Measurements from ENCODE around the gene SNHG17. TPM values are rescaled to one million over a fixed set of nuclear protein-coding genes. Genes with fewer than 3 reads are reported as not detected.

SNHG17 gene
- total RNA-seq, 2 donors from 2014 or later: 36.7 to 45.9 TPM

- no peak overlapping the region for H3K27ac Mint-ChIP-seq
- Histone ChIP-seq H3K27ac (ENCODE audit: low read depth, low read length) (no peak overlapping the region), H3K27me3 (ENCODE audit: control insufficient read depth, insufficient read depth, low read length, poor library complexity, severe bottlenecking) (no peaks in the 10 kb centered on the region), H3K9ac (ENCODE audit: extremely low read depth, low read length, poor library complexity, severe bottlenecking) (no peak overlapping the region), H3K4me3 (ENCODE audit: low read length) (no peak overlapping the region), H3K4me1 (ENCODE audit: control insufficient read depth, insufficient read depth, low read length) (no peaks in the 10 kb centered on the region), H3K9me3 (ENCODE audit: control insufficient read depth, low read length) (peaks cover 20% of the 10 kb centered on the region), H3K36me3 (ENCODE audit: control insufficient read depth, insufficient read depth, low read length) (no peaks in the 10 kb centered on the region)
- WGBS, 2 experiments (ENCODE audit: insufficient coverage in 1 of 2, insufficient read length in 1 of 2): 73 to 77% methylated on average over 3 to 4 of the region's 4 CpGs
- H3K4me1 Mint-ChIP-seq: peaks cover 2% of the 10 kb centered on the region
- no peak overlapping the region for H3K4me3 Mint-ChIP-seq
- peak; percentile 47 for TF ChIP-seq CTCF (conservative IDR thresholded peaks at IDR 0.05)
- DNase-seq: no peak
- H3K36me3 Mint-ChIP-seq (ENCODE audit: low read depth): no peaks in the 10 kb centered on the region
- no peaks in the 10 kb centered on the region for H3K9me3 Mint-ChIP-seq
- peaks cover 3% of the 10 kb centered on the region for H3K27me3 Mint-ChIP-seq (ENCODE audit: insufficient read depth)
These were observed 47.2 kb downstream of the SNHG17 start for GRCh38 chr20:38387953-38388352.

GRCh38 chr20:38386851-38387250, 48.3 kb downstream of the SNHG17 start:
- no peak overlapping the region for H3K27ac ChIP-seq (ENCODE audit: low read depth, low read length)

GRCh38 chr20:38386004-38386403, 49.1 kb downstream of the SNHG17 start:
- Mint-ChIP-seq H3K4me3 (no peak overlapping the region), H3K27ac (no peak overlapping the region), H3K36me3 (ENCODE audit: low read depth) (no peaks in the 10 kb centered on the region), H3K9me3 (no peaks in the 10 kb centered on the region), H3K27me3 (ENCODE audit: insufficient read depth) (peaks cover 3% of the 10 kb centered on the region), H3K4me1 (peaks cover 6% of the 10 kb centered on the region)
- TF ChIP-seq CTCF (conservative IDR thresholded peaks at IDR 0.05): no peak
- DNase-seq: no peak
- Histone ChIP-seq H3K9me3 (ENCODE audit: control insufficient read depth, low read length) (peaks cover 13% of the 10 kb centered on the region), H3K36me3 (ENCODE audit: control insufficient read depth, insufficient read depth, low read length) (no peaks in the 10 kb centered on the region), H3K9ac (ENCODE audit: extremely low read depth, low read length, poor library complexity, severe bottlenecking) (no peak overlapping the region), H3K27ac (ENCODE audit: low read depth, low read length) (no peak overlapping the region), H3K4me1 (ENCODE audit: control insufficient read depth, insufficient read depth, low read length) (no peaks in the 10 kb centered on the region), H3K4me3 (ENCODE audit: low read length) (no peak overlapping the region), H3K27me3 (ENCODE audit: control insufficient read depth, insufficient read depth, low read length, poor library complexity, severe bottlenecking) (no peaks in the 10 kb centered on the region)
- 93 to 97% methylated on average over 8 of the region's 8 CpGs for WGBS, 2 experiments (ENCODE audit: insufficient coverage in 1 of 2, insufficient read length in 1 of 2)

More at GRCh38 chr20:38386851-38387250, 48.3 kb downstream of the SNHG17 start:
- H3K4me1 Mint-ChIP-seq: peaks cover 6% of the 10 kb centered on the region
- H3K9ac ChIP-seq (ENCODE audit: extremely low read depth, low read length, poor library complexity, severe bottlenecking): no peak overlapping the region
- H3K4me1 ChIP-seq (ENCODE audit: control insufficient read depth, insufficient read depth, low read length): no peaks in the 10 kb centered on the region
- H3K27me3 Mint-ChIP-seq (ENCODE audit: insufficient read depth): peaks cover 3% of the 10 kb centered on the region
- DNase-seq: no peak
- H3K27ac Mint-ChIP-seq: no peak overlapping the region
- no peak overlapping the region for H3K4me3 Mint-ChIP-seq
- peaks cover 19% of the 10 kb centered on the region for H3K9me3 ChIP-seq (ENCODE audit: control insufficient read depth, low read length)
- H3K36me3 ChIP-seq (ENCODE audit: control insufficient read depth, insufficient read depth, low read length): no peaks in the 10 kb centered on the region
- no peaks in the 10 kb centered on the region for H3K27me3 ChIP-seq (ENCODE audit: control insufficient read depth, insufficient read depth, low read length, poor library complexity, severe bottlenecking)
- TF ChIP-seq CTCF (conservative IDR thresholded peaks at IDR 0.05): no peak
- no peaks in the 10 kb centered on the region for H3K36me3 Mint-ChIP-seq (ENCODE audit: low read depth)
- no peak overlapping the region for H3K4me3 ChIP-seq (ENCODE audit: low read length)
- 80 to 93% methylated on average over 2 of the region's 2 CpGs for WGBS, 2 experiments (ENCODE audit: insufficient coverage in 1 of 2, insufficient read length in 1 of 2)
- no peaks in the 10 kb centered on the region for H3K9me3 Mint-ChIP-seq

All from endodermal cell (in vitro differentiated cells).